H1 (cell line): ENCODE data around the gene MPPED2. TPM values are rescaled to one million over a fixed set of nuclear protein-coding genes. Genes with fewer than 3 reads are reported as not detected.

Source experiments
- CTCF ChIA-PET: fragments of 300-600 bp; sonication (Branson Sonifier 250); formaldehyde crosslinking; loops from one replicate; lab custom pipeline; 2021; ENCODE audit not compliant: partially characterized antibody; lab: Charles Lee
- POLR2A ChIA-PET: fragments of 300-600 bp; sonication (Branson Sonifier 250); formaldehyde crosslinking; loops from one replicate; lab custom pipeline; 2021; ENCODE audit warnings: inconsistent platforms; ENCODE audit not compliant: partially characterized antibody; lab: Charles Lee
- DNase-seq, 2 experiments: peaks; one replicate each; pipeline versions ENCODE4 v3.0.0 to v3.0.0-alpha.2; 2010 to 2022; ENCODE audit warnings: low spot score in 2 of 2, low read depth in 1 of 2, mixed read lengths in 1 of 2
- FAIRE-seq: peaks from 2 replicates; lab custom pipeline; 2011; peaks lifted over from hg19 to GRCh38; lab: Jason Lieb, UNC
- H2AFZ ChIP-seq: 2 replicates; pipeline ENCODE4 v1.8.1; 2012; ENCODE audit warnings: low read length, inconsistent platforms
- H2AK5ac ChIP-seq: 2 replicates; pipeline ENCODE4 v1.6.1; 2013; ENCODE audit warnings: low read depth, low read length
- H2BK120ac ChIP-seq: replicated peaks from 2 replicates; pipeline ENCODE3; 2013; ENCODE audit warnings: low read depth, low read length, inconsistent platforms
- H2BK12ac ChIP-seq: 2 replicates; pipeline ENCODE4 v1.6.1; 2013; ENCODE audit warnings: low read depth, low read length
- H2BK15ac ChIP-seq: 2 replicates; pipeline ENCODE4 v1.6.1; 2013; ENCODE audit warnings: low read length
- H2BK20ac ChIP-seq: 2 replicates; pipeline ENCODE4 v1.6.1; 2013; ENCODE audit warnings: low read length
- H2BK5ac ChIP-seq: 2 replicates; pipeline ENCODE4 v1.6.1; 2013; ENCODE audit warnings: low read depth, low read length
- H3K14ac ChIP-seq: 2 replicates; pipeline ENCODE4 v1.6.1; 2013; ENCODE audit warnings: inconsistent platforms; ENCODE audit not compliant: insufficient read length
- H3K18ac ChIP-seq: 2 replicates; pipeline ENCODE4 v1.6.1; 2013; ENCODE audit warnings: low read length; ENCODE audit errors: extremely low read depth
- H3K23ac ChIP-seq: 2 replicates; pipeline ENCODE4 v1.6.1; 2013; ENCODE audit warnings: inconsistent platforms; ENCODE audit not compliant: insufficient read length
- H3K23me2 ChIP-seq: 2 replicates; pipeline ENCODE4 v1.6.1; 2013; ENCODE audit warnings: low read depth, low read length
- H3K27ac ChIP-seq: 2 replicates; pipeline ENCODE4 v1.6.1; 2011; ENCODE audit warnings: low read depth, low read length, inconsistent platforms
- H3K27me3 ChIP-seq, 4 experiments: replicated peaks in 1 of 4; 1 replicate in 1 of 4; 2 replicates in 3 of 4; pipeline versions ENCODE4 v1.6.1 to v1.8.1; 2011 to 2013; ENCODE audit warnings: low read length in 3 of 4, mild to moderate bottlenecking in 3 of 4, inconsistent platforms in 2 of 4, mixed read lengths in 2 of 4, moderate library complexity in 1 of 4; ENCODE audit not compliant: control insufficient read depth in 3 of 4, insufficient read depth in 3 of 4; ENCODE audit errors: extremely low read depth in 1 of 4
- H3K36me3 ChIP-seq, 4 experiments: 2 replicates each; pipeline versions ENCODE4 v1.6.1 to v1.8.1; 2011 to 2013; ENCODE audit warnings: mild to moderate bottlenecking in 4 of 4, low read length in 3 of 4, moderate library complexity in 2 of 4, control low read depth in 1 of 4, inconsistent platforms in 1 of 4; ENCODE audit not compliant: insufficient read depth in 4 of 4, control insufficient read depth in 2 of 4
- H3K4ac ChIP-seq: replicated peaks from 2 replicates; pipeline ENCODE3; 2013; ENCODE audit warnings: low read length, low read depth, mixed read lengths, inconsistent platforms; ENCODE audit not compliant: insufficient read length
- H3K4me1 ChIP-seq, 4 experiments: replicated peaks in 1 of 4; 1 replicate in 1 of 4; 2 replicates in 3 of 4; pipeline versions ENCODE4 v1.6.1 to v1.8.1; 2011 to 2013; ENCODE audit warnings: low read length in 3 of 4, inconsistent platforms in 2 of 4, mixed read lengths in 1 of 4; ENCODE audit not compliant: insufficient read depth in 4 of 4, control insufficient read depth in 3 of 4
- H3K4me2 ChIP-seq, 2 experiments: 2 replicates each; pipeline versions ENCODE4 v1.6.1 to v1.8.1; 2011 to 2013; ENCODE audit warnings: low read depth in 2 of 2, low read length in 2 of 2, control low read depth in 1 of 2, inconsistent platforms in 1 of 2, mild to moderate bottlenecking in 1 of 2; ENCODE audit not compliant: insufficient read depth in 1 of 2
- H3K4me3 ChIP-seq, 4 experiments: fragments of 200-600, 300-600 bp in 1 of 4; sonication (generic), shearing (Covaris generic), sonication (Bioruptor Twin) in 1 of 4; 2 replicates each; pipeline versions ENCODE4 v1.5.1 to v1.8.1; 2011 to 2016; ENCODE audit warnings: low read length in 4 of 4, low read depth in 3 of 4, control low read depth in 2 of 4, inconsistent platforms in 2 of 4, mild to moderate bottlenecking in 2 of 4, mixed read lengths in 1 of 4, moderate library complexity in 1 of 4; ENCODE audit not compliant: insufficient read depth in 2 of 4; ENCODE audit errors: extremely low read depth in 1 of 4
- H3K56ac ChIP-seq: replicated peaks from 2 replicates; pipeline ENCODE3; 2013; ENCODE audit warnings: low read depth, mild to moderate bottlenecking, mixed read lengths, low read length, inconsistent platforms; ENCODE audit not compliant: insufficient read length
- H3K79me1 ChIP-seq: 2 replicates; pipeline ENCODE4 v1.6.1; 2013; ENCODE audit warnings: low read depth, low read length, control low read depth
- H3K79me2 ChIP-seq, 2 experiments: 2 replicates each; pipeline versions ENCODE4 v1.6.1 to v1.8.1; 2012 to 2013; ENCODE audit warnings: low read length in 2 of 2, mild to moderate bottlenecking in 2 of 2, inconsistent platforms in 1 of 2; ENCODE audit not compliant: insufficient read depth in 2 of 2, control insufficient read depth in 1 of 2
- H3K9ac ChIP-seq, 4 experiments: replicated peaks in 1 of 4; 1 replicate in 1 of 4; 2 replicates in 3 of 4; pipeline versions ENCODE4 v1.6.1 to v1.8.1; 2011 to 2013; ENCODE audit warnings: low read depth in 3 of 4, low read length in 3 of 4, control low read depth in 2 of 4, mild to moderate bottlenecking in 2 of 4, moderate library complexity in 2 of 4, inconsistent platforms in 1 of 4; ENCODE audit errors: extremely low read depth in 1 of 4
- H3K9me3 ChIP-seq, 2 experiments: 2 replicates each; pipeline versions ENCODE4 v1.6.1 to v1.8.1; 2012 to 2013; ENCODE audit warnings: mild to moderate bottlenecking in 2 of 2, moderate library complexity in 2 of 2, control low read depth in 1 of 2, inconsistent platforms in 1 of 2, low read depth in 1 of 2, low read length in 1 of 2, mixed read lengths in 1 of 2; ENCODE audit not compliant: insufficient read depth in 2 of 2
- H4K20me1 ChIP-seq, 2 experiments: replicated peaks in 1 of 2; 2 replicates each; pipeline versions ENCODE3 to v1.8.1; 2011 to 2013; ENCODE audit warnings: inconsistent platforms in 2 of 2, low read length in 2 of 2, mild to moderate bottlenecking in 1 of 2; ENCODE audit not compliant: insufficient read depth in 2 of 2, control insufficient read depth in 1 of 2
- H4K5ac ChIP-seq: 2 replicates; pipeline ENCODE4 v1.6.1; 2013; ENCODE audit warnings: low read length, low read depth, mixed read lengths, inconsistent platforms; ENCODE audit not compliant: insufficient read length
- H4K8ac ChIP-seq: 2 replicates; pipeline ENCODE4 v1.8.0; 2013; ENCODE audit warnings: mild to moderate bottlenecking, moderate library complexity, low read length, inconsistent platforms; ENCODE audit not compliant: insufficient read depth; ENCODE audit errors: extremely low read depth
- H4K91ac ChIP-seq: replicated peaks from 2 replicates; pipeline ENCODE3; 2013; ENCODE audit warnings: low read length, mixed read lengths, inconsistent platforms; ENCODE audit not compliant: insufficient read length
- WGBS, 2 experiments: shearing (Covaris generic) in 1 of 2; methylation state at CpG; one replicate each; pipeline versions ENCODE4 v1.1.6 to v1.1.7; 2013 to 2015; ENCODE audit warnings: low lambda C conversion rate in 2 of 2, mixed read lengths in 2 of 2, inconsistent platforms in 1 of 2, low coverage in 1 of 2, missing lambda C conversion rate in 1 of 2; ENCODE audit not compliant: insufficient replicate concordance in 2 of 2, insufficient coverage in 1 of 2, insufficient read length in 1 of 2; ENCODE audit errors: extremely low coverage in 1 of 2, missing lambda C conversion rate in 1 of 2; 5-methylcytosine and 5-hydroxymethylcytosine counted together
- polyA plus RNA-seq, 7 experiments: library from polyadenylated mRNA; depleted of rRNA in 3 of 7; stranded (reverse) in 5 of 7; unstranded in 2 of 7; fragments of >200 nt in 5 of 7; fragments of 200-250 nt in 2 of 7; gene quantifications; 1 replicate in 5 of 7; 2 replicates in 1 of 7; 4 replicates in 1 of 7; pipeline versions ENCODE4 v1.2.1 to v1.2.3, GENCODE V29; 2011 to 2013; ENCODE audit warnings: missing spikeins in 2 of 7, mixed read lengths in 2 of 7
- total RNA-seq: library from RNA; stranded (reverse); fragmentation: NEBNext Ultra II Directional; extraction: Animal tissue kit (Norgen Biotek cat#: 25700); gene quantifications from 2 replicates; pipeline ENCODE4 v1.2.1, GENCODE V29; 2021

The MPPED2 gene
- total and polyA plus RNA-seq, 2 of the 8 experiments (the other 6 are each of a cell fraction or from before 2014, with no cell fraction given) = 1.3 to 3.5 TPM

- DNase-seq (no peak), FAIRE-seq (no peak)
- Histone ChIP-seq H3K79me1 (no peaks in the 10 kb centered on the region), H2BK20ac (no peak overlapping the region), H2BK15ac (no peak overlapping the region), H3K4ac (no peak overlapping the region), H3K79me2 (no peaks in the 10 kb centered on the region), H3K9me3 (peaks cover 14% of the 10 kb centered on the region in 2 experiments), H4K8ac (no peak overlapping the region), H2BK120ac (no peak overlapping the region), H3K4me1 (no peaks in the 10 kb centered on the region), H2BK5ac (no peak overlapping the region), H4K20me1 (no peaks in the 10 kb centered on the region), H3K4me3 (no peak overlapping the region), H3K4me2 (no peak overlapping the region), H3K23ac (no peak overlapping the region), H2AFZ (no peak overlapping the region), H3K56ac (no peak overlapping the region), H3K14ac (no peak overlapping the region), H2BK12ac (no peak overlapping the region), H3K27me3 (no peaks in the 10 kb centered on the region), H3K23me2 (no peaks in the 10 kb centered on the region), H3K9ac (no peak overlapping the region), H4K91ac (no peak overlapping the region), H3K27ac (no peak overlapping the region), H4K5ac (no peak overlapping the region), H3K18ac (no peak overlapping the region), H3K36me3 (peaks cover 0 to 7% (median 2%) of the 10 kb centered on the region in 4 experiments; a peak in 2 of 8 replicates), H2AK5ac (no peak overlapping the region)
- WGBS, 2 experiments = 86% methylated on average over 3 of the region's 3 CpGs; no CpG with 5 or more reads in 1 of the 2 experiments
- ChIA-PET CTCF (interaction anchor here (0.6 to 2.0 kb wide), 5 partner anchors 9 to 101 kb away, joined by 3 to 8 read pairs (median 4); no protein-coding TSS in a partner anchor), POLR2A (no interaction called here)
These were observed 197.2 kb downstream of the MPPED2 start for GRCh38 chr11:30388957-30389356.
